ENCODE data around the gene RLF.

RLF gene

DNA sequence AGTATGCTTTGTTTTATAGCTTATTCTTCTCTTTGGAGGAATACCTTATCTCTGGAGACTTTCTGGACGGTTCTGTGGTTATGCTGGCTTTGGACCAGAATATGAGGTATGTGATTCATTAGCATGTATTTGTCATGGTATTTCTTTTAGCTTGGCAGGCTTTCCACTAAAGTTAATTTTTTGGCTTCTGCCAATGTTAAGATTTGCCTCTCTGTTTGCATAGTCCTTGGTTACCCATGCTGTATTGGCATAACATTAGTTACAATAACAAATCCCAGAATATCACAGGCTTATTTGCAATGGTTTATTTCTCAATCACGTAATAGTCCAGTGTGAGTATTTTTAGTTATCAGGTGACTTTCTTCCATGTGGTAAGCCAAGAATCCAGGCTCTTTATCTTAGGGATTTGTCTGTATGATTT is 106.6 kb downstream of the RLF start:
- no peak for DNase-seq (ENCODE audit: low spot score)
- H3K27ac ChIP-seq = peak overlapping the region; percentile 56 to 85
- no peak overlapping the region for H3K4me3 ChIP-seq
- TF ChIP-seq, protein P1, sequence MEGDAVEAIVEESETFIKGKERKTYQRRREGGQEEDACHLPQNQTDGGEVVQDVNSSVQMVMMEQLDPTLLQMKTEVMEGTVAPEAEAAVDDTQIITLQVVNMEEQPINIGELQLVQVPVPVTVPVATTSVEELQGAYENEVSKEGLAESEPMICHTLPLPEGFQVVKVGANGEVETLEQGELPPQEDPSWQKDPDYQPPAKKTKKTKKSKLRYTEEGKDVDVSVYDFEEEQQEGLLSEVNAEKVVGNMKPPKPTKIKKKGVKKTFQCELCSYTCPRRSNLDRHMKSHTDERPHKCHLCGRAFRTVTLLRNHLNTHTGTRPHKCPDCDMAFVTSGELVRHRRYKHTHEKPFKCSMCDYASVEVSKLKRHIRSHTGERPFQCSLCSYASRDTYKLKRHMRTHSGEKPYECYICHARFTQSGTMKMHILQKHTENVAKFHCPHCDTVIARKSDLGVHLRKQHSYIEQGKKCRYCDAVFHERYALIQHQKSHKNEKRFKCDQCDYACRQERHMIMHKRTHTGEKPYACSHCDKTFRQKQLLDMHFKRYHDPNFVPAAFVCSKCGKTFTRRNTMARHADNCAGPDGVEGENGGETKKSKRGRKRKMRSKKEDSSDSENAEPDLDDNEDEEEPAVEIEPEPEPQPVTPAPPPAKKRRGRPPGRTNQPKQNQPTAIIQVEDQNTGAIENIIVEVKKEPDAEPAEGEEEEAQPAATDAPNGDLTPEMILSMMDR (IDR thresholded peaks at IDR 0.05) = no peak

- TF ChIP-seq, protein P1 (IDR thresholded peaks at IDR 0.05) = no peak
- Histone ChIP-seq H3K27ac (peak overlapping the region; percentile 46 to 85), H3K4me3 (no peak overlapping the region)
- no peak for DNase-seq (ENCODE audit: low spot score)
Measured at GRCh38 chr1:40268211-40268610, 107.0 kb downstream of the RLF start.

DNA sequence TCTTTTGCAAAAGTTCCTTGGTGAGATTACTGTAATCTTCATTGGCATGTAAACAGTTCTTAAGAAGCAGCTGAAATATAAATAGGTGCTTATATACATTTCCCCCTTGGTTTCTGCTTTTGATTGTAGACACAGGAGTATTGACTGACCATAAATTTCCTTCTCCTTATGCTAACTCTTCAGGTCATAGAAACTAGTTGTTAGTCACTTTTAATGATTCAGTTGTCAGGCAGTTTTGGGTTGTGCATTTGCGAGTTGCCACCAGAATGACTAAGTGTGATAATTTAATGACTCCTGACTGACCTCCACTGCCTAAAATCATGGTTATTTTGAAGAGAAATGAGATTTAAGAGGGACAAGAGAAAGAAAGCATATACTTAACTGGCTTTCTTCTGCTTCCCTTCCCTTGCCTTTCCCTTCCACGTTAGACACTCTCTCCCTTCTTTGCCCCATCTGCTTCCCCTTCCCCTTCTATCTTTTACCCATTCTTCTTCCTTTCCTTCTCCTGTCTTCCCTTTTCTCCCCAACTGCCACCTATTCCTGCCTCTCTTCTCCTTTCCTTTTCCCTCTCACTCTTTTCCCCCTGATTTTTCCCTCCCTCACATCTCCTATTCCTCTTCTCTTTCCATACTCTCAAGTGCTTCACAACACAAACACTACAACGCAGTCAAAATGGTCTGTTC is 109.1 kb downstream of the RLF start:
- TF ChIP-seq, protein P1 (IDR thresholded peaks at IDR 0.05) = no peak
- no peak overlapping the region for H3K4me3 ChIP-seq
- H3K27ac ChIP-seq = no peak overlapping the region
- no peak for DNase-seq (ENCODE audit: low spot score)

DNA sequence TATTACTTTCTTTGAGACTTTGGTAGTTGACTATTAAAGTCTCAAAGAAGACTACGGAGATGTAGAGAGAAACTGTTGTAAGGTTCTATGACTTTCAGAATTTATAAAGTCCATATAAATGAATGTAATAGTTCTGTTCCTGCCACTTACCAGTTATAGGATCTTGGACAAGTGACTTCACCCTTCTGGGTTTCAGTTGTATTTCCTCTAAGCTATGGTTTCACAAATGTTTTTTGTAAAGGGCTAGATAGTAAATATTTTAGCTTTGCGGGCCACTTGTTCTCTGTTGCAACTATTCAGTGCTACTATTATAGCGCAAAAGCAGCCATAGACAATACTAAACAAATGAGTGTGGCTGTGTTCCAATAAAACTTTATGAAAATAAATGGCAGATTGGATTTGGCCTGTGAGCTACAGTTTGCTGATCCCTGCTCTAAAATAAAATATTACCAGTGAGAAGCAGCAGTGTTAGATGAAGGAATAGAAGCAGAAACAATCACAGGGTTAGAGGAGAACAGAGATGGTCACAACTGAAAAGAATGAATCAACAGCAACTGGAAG is 111.5 kb downstream of the RLF start:
- Histone ChIP-seq H3K4me3 (no peak overlapping the region), H3K27ac (no peak overlapping the region)
- TF ChIP-seq, protein P1 (IDR thresholded peaks at IDR 0.05) = no peak
- no peak for DNase-seq (ENCODE audit: low spot score)

DNA sequence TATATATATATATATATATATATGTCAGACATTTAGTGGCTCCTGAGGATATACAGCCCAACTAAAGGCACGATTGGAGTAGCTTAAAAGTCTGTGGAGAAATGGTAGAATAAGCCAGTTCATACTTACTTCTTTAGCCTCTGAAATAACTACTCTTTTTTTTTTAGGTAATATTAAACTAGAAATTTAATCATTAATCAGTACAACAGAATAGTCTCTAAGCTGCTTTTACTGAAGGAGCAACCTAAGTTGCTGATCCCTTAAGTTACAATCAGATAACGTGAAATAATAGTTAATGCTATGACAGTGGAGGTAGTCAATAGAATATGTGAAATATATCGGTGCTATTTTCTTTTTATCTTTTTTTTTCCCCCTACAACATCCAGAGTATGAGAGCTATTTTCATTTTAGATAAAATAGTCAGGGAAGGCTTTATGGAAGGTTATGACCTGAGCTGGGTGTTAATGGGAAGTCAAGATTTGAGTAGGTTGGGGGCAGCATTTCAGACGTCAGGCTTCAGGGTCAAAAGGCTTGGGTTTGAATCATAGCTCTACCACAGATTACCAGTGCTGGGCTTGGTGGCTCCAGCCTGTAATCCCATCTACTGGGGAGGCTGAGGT is 112.5 kb downstream of the RLF start:
- TF ChIP-seq, protein P1 (IDR thresholded peaks at IDR 0.05) = no peak
- no peak for DNase-seq (ENCODE audit: low spot score)
- no peak overlapping the region for H3K27ac ChIP-seq
- no peak overlapping the region for H3K4me3 ChIP-seq

DNA sequence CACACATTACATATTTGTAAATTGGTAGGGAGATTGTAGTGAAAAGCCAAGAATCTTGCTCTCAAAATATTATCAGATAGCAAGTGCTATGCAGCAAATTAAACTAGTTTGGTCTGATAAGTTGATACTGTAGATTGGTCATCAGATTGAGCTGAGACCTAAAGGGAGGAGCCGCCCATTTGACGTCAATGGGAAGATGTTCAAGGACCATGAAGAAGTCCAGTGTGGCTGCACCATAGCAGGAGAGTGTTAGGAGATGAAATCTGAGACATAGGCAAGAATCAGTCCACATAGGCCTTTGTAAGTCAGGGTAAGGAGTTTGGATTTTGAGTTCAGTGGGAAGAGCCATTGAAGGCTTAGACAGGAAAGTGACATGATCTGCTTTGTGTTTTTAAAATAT is 113.1 kb downstream of the RLF start:
- DNase-seq (ENCODE audit: low spot score) = no peak
- Histone ChIP-seq H3K27ac (no peak overlapping the region), H3K4me3 (no peak overlapping the region)
- TF ChIP-seq, protein P1 (IDR thresholded peaks at IDR 0.05) = no peak

GRCh38 chr1:40276122-40276521 is 114.9 kb downstream of the RLF start:
- TF ChIP-seq, protein P1 (IDR thresholded peaks at IDR 0.05) = no peak
- no peak for DNase-seq (ENCODE audit: low spot score)
- H3K27ac ChIP-seq = no peak overlapping the region
- no peak overlapping the region for H3K4me3 ChIP-seq

Data from coronary artery (tissue), 2 donors.